Activated naive CD8-positive, alpha-beta T cell (primary cell): ENCODE results near the gene JAM2.

Source experiments
- H3K27ac Mint-ChIP-seq: one replicate; pipeline ENCODE4 v1.8.0; 2021; ENCODE audit warnings: mixed read lengths
- H3K27me3 Mint-ChIP-seq: one replicate; pipeline ENCODE4 v1.8.0; 2021; ENCODE audit warnings: mixed read lengths
- H3K36me3 Mint-ChIP-seq: one replicate; pipeline ENCODE4 v1.8.0; 2021; ENCODE audit warnings: mixed read lengths
- H3K4me1 Mint-ChIP-seq: one replicate; pipeline ENCODE4 v1.8.0; 2021; ENCODE audit warnings: low read depth, mixed read lengths
- H3K4me3 Mint-ChIP-seq: one replicate; pipeline ENCODE4 v1.8.0; 2021; ENCODE audit warnings: mild to moderate bottlenecking, mixed read lengths
- H3K9me3 Mint-ChIP-seq: one replicate; pipeline ENCODE4 v1.8.0; 2021; ENCODE audit warnings: low read depth, mixed read lengths

JAM2 gene

DNA sequence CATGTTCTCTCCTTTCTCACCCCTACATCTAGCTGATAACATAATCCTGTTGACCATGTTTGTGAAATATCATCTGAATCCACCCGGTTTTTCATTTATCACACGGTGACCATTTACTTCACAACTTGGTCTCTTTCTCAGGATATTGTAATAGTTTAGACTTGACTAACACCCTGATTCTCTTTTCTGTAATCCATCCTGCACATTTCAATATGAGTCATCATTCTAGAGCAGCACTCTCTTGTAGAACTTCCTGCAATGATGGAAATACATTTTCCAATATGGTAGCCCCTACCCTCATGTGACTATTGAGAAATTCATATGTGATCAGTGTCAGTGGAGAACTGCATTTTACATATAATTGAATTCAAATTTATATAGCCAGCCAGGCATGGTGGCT is 2.3 kb upstream of the JAM2 start:
- Mint-ChIP-seq H3K4me3 (no peak overlapping the region), H3K27ac (no peak overlapping the region), H3K9me3 (no peaks in the 10 kb centered on the region), H3K36me3 (peaks cover 2% of the 10 kb centered on the region), H3K27me3 (peaks cover 32% of the 10 kb centered on the region), H3K4me1 (peaks cover 21% of the 10 kb centered on the region)

DNA sequence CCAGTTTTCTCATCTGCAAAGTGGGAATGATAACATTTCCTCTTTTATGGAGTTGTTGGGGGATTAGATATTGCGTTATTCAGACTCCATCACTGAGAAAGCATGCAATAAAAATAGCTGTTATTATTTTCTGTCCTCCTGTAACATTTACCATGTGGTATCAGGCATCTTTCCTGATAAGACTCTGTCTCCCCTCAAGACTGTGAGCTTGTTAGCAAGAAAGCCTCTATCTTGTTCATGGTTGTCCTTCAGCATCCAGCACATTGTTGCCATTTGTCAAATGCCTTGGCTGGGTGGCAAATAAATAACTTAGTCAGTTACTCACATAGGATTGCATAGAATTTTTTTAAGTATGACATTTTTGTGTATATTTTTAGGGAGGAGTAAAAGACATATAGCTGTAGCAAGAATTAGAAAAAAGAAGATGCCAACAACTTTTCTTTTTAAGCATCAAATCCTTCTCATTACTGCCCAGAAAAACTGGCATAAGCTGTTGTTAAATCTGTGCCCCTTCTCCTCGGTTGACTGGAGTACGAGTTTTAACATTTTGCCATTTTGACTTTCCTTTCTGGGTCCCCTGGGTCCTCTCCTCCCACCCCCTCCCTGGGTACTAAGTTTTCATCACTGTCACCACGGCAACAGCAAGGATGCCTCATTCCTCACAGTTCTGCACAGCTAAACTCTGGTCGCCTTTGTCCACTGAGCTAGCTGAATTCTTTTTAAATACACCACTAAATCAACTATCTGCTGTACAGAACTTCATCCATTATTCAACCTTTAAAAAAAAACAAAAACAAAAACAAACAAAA is 1.0 kb upstream of the JAM2 start:
- Mint-ChIP-seq H3K27me3 (peaks cover 32% of the 10 kb centered on the region), H3K36me3 (peaks cover 2% of the 10 kb centered on the region), H3K4me1 (peaks cover 21% of the 10 kb centered on the region), H3K4me3 (peak overlapping the region; percentile 86), H3K27ac (no peak overlapping the region), H3K9me3 (no peaks in the 10 kb centered on the region)

DNA sequence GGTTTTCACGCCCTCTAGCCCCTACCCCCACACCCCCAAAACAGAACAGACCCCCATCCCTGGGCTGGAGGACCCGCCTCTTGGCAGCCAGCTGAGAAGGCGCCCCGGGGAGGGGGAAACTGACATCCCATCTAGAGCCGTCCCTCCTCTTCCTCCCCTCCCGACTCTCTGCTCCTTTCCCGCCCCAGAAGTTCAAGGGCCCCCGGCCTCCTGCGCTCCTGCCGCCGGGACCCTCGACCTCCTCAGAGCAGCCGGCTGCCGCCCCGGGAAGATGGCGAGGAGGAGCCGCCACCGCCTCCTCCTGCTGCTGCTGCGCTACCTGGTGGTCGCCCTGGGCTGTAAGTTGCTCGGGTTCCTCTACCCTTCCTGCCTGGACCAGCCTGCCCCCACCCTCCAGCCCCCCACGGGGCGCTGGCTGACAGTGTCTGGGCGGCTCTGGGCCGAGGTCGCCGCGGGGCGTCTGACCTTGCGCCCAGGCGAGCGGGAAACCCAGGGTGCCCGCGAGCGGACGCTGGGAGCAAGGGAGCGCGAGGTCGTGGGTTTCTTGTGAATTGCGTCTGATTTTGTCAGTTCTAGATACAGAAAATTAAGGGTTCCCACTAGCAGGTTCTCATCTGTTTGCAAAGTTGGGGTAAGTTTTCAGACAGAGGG is 618 bp downstream of the JAM2 start:
- H3K9me3 Mint-ChIP-seq, result no peaks in the 10 kb centered on the region
- H3K4me1 Mint-ChIP-seq, result peaks cover 21% of the 10 kb centered on the region
- H3K36me3 Mint-ChIP-seq, result peaks cover 2% of the 10 kb centered on the region
- H3K4me3 Mint-ChIP-seq, result peak overlapping the region; percentile 86
- H3K27me3 Mint-ChIP-seq, result peaks cover 30% of the 10 kb centered on the region
- H3K27ac Mint-ChIP-seq, result no peak overlapping the region

DNA sequence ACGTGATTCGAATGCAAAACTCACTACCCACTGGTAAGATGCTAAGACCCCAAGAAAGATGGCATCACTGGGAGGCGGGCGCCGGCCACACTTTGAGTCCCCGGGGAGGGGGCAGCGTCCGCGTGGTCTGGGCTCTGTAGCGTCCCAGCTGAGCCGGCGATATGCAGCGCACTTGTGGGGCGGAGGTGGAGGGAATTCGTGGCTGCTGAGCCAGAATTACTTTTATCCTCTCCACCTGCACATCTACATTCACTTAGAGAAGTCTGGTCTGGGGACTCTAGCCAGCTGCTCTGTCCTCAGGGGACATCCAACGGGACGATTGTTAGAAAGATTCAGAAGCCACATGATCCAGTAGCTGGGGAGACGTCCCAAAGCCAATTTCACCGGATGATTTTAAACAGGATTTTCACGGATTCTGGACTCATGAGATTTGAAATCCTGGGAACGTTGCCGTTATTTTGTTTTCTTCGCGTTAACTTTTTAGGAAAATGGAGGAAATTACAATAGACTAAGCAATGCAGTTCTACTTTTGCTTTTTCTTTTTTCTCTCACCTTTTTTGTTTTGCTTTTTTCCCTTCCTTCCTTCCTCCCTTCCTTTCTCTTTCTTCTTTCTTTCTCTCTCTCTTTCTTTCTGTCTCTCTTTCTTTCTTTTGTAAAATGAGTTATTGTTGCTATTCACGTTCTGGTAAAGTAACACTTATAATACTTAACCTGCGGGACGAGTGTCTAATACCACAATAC is 1.3 kb downstream of the JAM2 start:
- Mint-ChIP-seq H3K4me1 (peaks cover 21% of the 10 kb centered on the region), H3K27me3 (peaks cover 27% of the 10 kb centered on the region), H3K9me3 (no peaks in the 10 kb centered on the region), H3K4me3 (peak overlapping the region; percentile 86), H3K36me3 (peaks cover 2% of the 10 kb centered on the region), H3K27ac (no peak overlapping the region)

DNA sequence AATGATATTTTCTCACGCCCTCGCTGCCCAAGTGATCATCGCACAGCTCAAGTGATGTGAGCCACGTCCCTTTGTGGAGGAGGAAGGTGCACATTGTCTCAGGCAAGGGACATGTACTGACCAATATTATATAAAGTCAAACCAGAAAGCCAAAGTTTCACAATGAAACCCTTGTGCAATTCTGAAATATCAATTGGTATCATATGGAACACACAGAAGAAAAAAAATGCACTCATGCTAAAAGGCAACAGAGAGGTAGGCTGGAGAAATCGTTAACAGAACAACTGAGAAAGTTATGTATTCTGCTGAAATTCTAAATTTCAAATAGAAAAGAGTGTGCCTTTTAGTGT is 1.9 kb downstream of the JAM2 start:
- Mint-ChIP-seq H3K4me1 (peaks cover 21% of the 10 kb centered on the region), H3K9me3 (no peaks in the 10 kb centered on the region), H3K27ac (no peak overlapping the region), H3K4me3 (peak overlapping the region; percentile 86), H3K27me3 (peaks cover 25% of the 10 kb centered on the region), H3K36me3 (peaks cover 2% of the 10 kb centered on the region)

DNA sequence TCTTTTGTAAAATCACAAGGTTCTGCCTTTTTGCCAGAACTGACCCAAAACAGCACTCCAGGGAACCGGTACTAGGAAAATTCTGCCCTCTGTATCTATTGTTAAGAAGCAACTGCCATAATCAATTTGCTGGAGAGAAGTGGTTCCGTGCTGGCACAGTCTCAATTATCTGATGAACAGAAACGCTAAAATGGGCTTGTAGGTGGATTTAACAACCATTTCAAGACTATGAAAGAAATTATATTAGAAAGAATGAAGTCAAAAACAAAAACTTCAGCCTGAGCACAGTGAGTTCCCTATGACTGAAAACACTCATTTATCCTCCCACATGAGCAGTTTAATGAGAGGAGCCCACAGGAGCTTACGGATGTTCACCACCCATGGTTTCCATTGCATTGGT is 4.4 kb downstream of the JAM2 start:
- Mint-ChIP-seq H3K27me3 (peaks cover 8% of the 10 kb centered on the region), H3K9me3 (no peaks in the 10 kb centered on the region), H3K4me1 (peaks cover 16% of the 10 kb centered on the region), H3K27ac (no peak overlapping the region), H3K36me3 (no peaks in the 10 kb centered on the region), H3K4me3 (no peak overlapping the region)

DNA sequence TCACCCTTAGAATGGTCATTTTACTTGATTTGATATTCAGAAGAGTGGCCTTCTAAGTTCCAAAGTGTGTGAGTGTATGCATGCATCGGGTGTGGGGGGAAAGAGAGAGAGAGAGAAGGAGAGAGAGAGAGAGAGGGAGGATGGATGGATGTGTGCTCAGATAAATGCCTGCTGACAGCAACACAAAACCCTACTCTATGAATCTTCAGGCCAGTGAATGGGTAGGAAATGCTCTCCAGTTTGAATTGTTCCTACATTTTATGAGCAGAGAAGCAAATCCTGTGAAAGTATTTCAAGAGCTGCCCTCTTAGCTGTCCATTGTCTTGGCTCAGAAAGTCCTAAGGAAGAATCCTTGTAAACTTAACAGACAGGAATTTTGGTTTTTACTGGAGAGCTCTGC is 7.4 kb downstream of the JAM2 start:
- Mint-ChIP-seq H3K27ac (no peak overlapping the region), H3K27me3 (no peaks in the 10 kb centered on the region), H3K9me3 (no peaks in the 10 kb centered on the region), H3K4me1 (no peaks in the 10 kb centered on the region), H3K4me3 (no peak overlapping the region), H3K36me3 (peaks cover 2% of the 10 kb centered on the region)

DNA sequence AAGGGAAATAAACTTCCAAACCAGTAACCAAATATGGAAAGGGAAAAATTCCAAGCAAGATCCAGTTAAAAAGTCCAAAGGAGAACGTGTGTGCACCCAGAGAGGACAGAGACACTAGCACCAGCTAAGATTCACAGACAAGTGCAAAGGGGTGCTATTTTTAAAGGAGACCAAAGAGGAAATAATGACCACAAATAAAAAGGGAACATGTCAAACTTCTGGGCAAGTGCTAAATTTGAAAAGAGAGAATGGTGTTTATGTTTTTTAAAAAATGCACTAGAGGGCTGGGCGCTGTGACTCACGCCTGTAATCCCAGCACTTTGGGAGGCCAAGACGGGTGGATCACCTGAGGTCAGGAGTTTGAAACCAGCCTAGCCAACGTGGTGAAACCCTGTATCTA is 8.6 kb downstream of the JAM2 start:
- H3K4me3 Mint-ChIP-seq, result no peak overlapping the region
- H3K36me3 Mint-ChIP-seq, result peaks cover 2% of the 10 kb centered on the region
- no peaks in the 10 kb centered on the region for H3K9me3 Mint-ChIP-seq
- H3K27ac Mint-ChIP-seq, result no peak overlapping the region
- H3K27me3 Mint-ChIP-seq, result no peaks in the 10 kb centered on the region
- H3K4me1 Mint-ChIP-seq, result no peaks in the 10 kb centered on the region

DNA sequence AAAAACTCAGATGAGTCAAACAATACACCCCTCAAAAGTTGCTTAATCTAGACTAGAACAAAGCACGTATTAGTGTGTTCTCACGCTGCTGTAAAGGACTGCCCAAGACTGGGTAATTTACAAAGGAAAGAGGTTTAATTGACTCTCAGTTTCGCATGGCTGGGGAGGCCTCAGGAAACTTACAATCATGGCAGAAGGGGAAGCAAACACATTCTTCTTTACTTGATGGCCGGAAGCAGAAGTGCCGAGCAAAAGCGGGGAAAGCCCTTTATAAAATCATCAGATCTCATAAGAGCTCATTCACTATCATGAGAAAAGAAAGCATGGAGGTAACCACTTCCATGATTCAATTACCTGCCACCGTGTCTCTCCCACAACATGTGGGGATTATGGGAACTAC is 10.1 kb downstream of the JAM2 start:
- Mint-ChIP-seq H3K9me3 (no peaks in the 10 kb centered on the region), H3K27me3 (no peaks in the 10 kb centered on the region), H3K27ac (no peak overlapping the region), H3K36me3 (peaks cover 2% of the 10 kb centered on the region), H3K4me3 (no peak overlapping the region), H3K4me1 (no peaks in the 10 kb centered on the region)

DNA sequence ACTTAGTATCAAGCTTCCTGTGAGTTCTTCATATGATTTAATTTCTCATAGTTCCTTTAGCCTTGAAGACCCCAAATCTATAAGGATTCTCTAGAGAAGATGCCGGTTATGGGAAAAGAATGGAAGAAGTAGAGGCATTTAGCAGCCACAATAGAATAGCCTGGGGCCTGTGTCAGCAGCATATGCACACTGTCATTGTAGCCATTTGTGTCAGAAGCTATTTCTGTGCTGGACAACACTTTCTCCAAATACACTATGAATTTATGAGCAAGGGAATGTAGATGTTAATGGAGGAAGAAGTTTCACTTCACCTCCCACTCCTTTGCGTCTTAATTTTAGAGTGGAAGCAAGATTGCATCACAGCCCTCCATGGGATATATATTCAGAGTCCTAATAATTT is 17.4 kb downstream of the JAM2 start:
- H3K27ac Mint-ChIP-seq, result no peak overlapping the region
- no peaks in the 10 kb centered on the region for H3K27me3 Mint-ChIP-seq
- no peaks in the 10 kb centered on the region for H3K9me3 Mint-ChIP-seq
- no peak overlapping the region for H3K4me3 Mint-ChIP-seq
- peaks cover 3% of the 10 kb centered on the region for H3K36me3 Mint-ChIP-seq
- H3K4me1 Mint-ChIP-seq, result no peaks in the 10 kb centered on the region

DNA sequence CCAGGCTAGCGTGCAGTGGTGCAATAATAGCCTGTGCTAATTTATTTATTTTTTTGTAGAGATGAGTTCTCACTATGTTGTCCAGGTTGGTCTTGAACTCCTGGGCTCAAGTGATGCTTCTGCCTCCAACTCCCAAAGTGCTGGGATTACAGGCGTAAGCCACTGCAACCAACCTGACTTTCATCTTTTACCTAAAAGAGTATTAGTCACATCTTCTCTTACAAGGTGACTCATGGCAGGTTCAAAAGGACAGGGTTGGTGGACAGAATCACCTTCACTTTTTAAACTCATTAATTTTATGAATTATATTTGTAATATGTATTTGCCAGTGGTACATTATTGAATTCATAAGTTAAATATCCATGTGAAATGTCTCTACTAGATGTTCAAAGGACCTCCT is 18.1 kb downstream of the JAM2 start:
- Mint-ChIP-seq H3K27ac (no peak overlapping the region), H3K9me3 (no peaks in the 10 kb centered on the region), H3K4me3 (no peak overlapping the region), H3K36me3 (peaks cover 3% of the 10 kb centered on the region), H3K27me3 (no peaks in the 10 kb centered on the region), H3K4me1 (no peaks in the 10 kb centered on the region)

DNA sequence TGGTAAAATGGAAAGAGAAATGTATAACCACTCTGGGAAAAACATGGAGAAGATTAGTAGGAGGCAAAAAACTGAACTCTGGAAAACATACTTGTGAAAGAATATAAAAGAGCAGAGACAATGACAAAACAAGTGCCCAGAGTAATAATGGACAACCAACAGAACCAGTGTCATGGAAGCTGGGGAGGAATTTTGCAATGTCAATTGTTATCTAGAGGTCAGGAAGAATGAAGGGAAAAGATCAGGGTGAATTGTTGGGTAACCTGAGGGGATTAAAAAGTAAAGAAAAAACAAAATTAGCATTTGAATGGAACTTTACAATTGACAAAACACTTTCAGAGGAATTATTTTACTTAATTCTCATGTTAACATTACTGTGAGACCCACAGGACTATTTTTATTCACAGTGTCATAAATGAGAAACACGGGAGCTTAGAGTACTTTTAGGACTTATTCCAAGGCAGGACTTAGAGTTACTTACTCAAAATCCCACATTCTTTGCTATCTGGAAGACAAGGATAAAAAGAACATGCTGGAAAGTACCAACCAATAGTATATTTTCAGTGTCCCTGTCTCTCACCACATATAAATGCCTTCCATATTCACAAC is 19.5 kb downstream of the JAM2 start:
- H3K27me3 Mint-ChIP-seq, result no peaks in the 10 kb centered on the region
- no peak overlapping the region for H3K4me3 Mint-ChIP-seq
- H3K4me1 Mint-ChIP-seq, result no peaks in the 10 kb centered on the region
- no peak overlapping the region for H3K27ac Mint-ChIP-seq
- peaks cover 3% of the 10 kb centered on the region for H3K36me3 Mint-ChIP-seq
- no peaks in the 10 kb centered on the region for H3K9me3 Mint-ChIP-seq

DNA sequence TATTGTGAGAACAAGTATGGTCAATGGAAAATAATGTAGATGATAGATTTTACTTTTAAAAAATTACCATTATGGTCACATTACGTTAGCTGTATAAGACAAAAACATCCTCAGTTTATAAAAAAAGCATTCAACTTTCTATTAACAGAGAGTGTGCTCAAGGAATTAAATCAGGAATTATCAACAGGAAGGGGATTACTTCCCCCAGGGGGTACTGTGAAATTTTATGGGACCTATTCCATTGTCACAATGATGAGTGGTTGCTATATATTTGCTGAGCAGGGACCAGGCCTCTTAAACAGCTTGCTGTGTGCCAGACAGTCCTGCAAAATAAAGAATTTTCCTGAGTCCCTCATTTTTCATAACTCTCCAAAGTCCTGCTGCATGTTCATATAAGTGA is 21.2 kb downstream of the JAM2 start:
- Mint-ChIP-seq H3K36me3 (no peaks in the 10 kb centered on the region), H3K4me1 (no peaks in the 10 kb centered on the region), H3K27me3 (peaks cover 2% of the 10 kb centered on the region), H3K4me3 (no peak overlapping the region), H3K27ac (no peak overlapping the region), H3K9me3 (no peaks in the 10 kb centered on the region)

DNA sequence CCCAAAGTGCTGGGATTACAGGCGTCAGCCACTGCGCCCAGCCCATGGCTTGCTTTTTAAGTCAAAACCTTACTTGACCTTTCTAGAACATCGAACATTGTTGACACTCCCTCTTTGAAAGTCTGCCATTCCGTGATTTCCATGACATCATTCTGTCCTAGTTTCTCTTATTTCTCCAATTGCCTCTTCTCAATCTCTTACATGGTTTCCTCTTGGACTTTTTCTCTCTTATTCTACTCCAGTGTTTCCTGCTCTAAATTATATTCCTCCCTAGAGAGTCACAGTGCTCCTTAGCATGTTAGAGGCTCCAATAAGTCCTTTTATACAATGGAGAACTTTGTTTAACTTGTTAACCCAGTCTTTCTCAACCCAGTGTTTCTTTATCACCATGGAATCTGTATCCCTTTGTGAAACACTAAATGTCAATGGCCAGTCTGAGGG is 25.5 kb downstream of the JAM2 start:
- no peaks in the 10 kb centered on the region for H3K36me3 Mint-ChIP-seq
- no peak overlapping the region for H3K27ac Mint-ChIP-seq
- H3K27me3 Mint-ChIP-seq, result peaks cover 7% of the 10 kb centered on the region
- H3K9me3 Mint-ChIP-seq, result no peaks in the 10 kb centered on the region
- no peak overlapping the region for H3K4me3 Mint-ChIP-seq
- H3K4me1 Mint-ChIP-seq, result no peaks in the 10 kb centered on the region

DNA sequence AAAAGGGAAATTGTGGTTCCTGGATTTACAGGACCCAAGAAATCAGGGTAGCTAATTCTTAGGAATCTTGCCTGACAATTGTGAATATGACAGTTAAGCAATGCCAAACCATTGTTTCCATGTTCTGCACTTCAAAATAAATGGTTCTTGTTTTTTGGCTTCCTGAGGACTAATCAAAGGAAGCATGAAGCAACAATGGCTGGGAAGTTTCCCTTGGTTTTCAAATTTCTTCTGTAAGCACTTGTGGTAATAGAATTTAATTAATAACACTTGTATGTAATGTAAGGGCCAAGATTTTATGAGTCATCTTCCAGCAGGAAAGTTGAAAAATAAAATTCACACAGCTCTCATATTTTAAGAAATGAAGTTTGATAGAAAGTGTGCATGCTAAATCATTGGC is 31.7 kb downstream of the JAM2 start:
- Mint-ChIP-seq H3K27me3 (peaks cover 5% of the 10 kb centered on the region), H3K36me3 (no peaks in the 10 kb centered on the region), H3K4me3 (no peak overlapping the region), H3K27ac (no peak overlapping the region), H3K9me3 (no peaks in the 10 kb centered on the region), H3K4me1 (no peaks in the 10 kb centered on the region)
